Activated CD8-positive, alpha-beta memory T cell treated with anti-CD3 and anti-CD28 coated beads for 4 hours (primary cell): ENCODE measurements around the gene PARD6A.

Experiments used
- DNase-seq, 2 donors: peaks; one replicate each; pipeline ENCODE4 v3.0.0-alpha.2; 2020; ENCODE audit warnings: low read depth in 2 of 2

PARD6A gene

DNA sequence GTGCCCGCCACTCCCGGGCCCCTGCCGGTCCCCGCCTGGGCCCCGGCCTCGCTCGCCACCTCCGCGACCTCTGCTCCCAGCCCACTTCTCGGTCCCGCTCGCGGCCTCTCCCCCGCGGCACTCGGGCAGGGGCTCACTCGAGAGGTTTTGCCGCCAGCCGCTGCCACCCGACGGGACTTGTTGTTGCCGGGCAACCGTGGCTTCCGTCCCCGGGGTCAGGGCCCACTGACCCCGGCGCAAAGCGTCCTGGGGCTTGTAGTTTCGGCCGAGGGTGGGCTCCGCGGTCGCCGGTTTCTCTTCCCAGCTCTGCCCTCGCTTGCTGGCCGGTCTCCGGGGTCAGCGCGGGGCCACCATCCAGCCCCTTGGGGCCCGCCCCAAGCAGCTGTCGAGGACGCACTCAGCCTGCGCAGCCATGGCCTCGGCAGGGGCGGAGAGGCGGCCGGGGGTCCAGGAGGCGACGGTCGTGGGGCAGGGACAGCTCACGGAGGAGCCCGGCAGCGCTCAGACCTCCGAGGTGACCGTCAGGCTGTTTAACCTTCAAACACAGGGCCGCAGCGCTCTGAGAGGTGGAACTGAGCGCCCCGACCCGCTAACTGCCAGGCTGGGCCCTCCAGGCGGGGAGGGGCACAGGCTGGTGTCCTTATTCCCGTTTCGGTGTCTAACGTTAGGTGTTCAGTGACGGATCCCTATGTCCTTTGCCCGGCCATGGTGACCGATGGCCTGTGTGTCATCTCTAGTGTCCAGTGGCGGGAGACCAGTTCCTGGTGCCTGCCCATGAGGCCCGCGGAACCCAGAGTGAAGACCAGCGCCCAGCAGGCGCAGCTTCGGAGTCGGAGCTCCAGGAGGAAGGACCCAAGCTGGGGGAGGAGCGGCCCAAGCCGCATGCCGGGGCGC is 6.0 kb downstream of the PARD6A start, which contains the start of the genes C16orf86 and ENKD1:
Gene C16orf86 (plus strand): TSS at position 256 of the 894 bp plus-strand sequence. CDS start 157 bp downstream, at position 413.
Gene ENKD1 (minus strand): TSS at position 192 of the 894 bp plus-strand sequence. CDS start 308 bp downstream, outside the sequence.
- peak; percentile 60 to 70 for DNase-seq

DNA sequence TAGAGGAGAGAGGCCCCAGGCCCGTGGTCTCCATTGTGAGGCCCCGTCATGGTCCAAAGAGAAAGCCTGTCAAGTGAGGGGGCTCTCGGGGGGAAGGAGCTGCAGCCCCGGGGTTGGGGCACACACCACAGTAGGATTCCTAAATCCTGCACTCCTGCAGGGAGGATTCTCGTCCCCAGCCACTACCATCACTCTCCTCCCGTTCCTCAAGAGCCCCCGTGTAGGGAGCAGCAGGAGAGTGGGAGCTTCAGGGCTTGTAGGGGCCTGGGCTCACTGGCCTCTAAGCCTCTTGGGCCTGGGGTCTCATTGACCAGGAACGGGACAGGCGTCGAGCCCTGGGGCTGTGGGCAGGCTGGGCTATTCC is 6.7 kb downstream of the PARD6A start:
- no peak for DNase-seq

DNA sequence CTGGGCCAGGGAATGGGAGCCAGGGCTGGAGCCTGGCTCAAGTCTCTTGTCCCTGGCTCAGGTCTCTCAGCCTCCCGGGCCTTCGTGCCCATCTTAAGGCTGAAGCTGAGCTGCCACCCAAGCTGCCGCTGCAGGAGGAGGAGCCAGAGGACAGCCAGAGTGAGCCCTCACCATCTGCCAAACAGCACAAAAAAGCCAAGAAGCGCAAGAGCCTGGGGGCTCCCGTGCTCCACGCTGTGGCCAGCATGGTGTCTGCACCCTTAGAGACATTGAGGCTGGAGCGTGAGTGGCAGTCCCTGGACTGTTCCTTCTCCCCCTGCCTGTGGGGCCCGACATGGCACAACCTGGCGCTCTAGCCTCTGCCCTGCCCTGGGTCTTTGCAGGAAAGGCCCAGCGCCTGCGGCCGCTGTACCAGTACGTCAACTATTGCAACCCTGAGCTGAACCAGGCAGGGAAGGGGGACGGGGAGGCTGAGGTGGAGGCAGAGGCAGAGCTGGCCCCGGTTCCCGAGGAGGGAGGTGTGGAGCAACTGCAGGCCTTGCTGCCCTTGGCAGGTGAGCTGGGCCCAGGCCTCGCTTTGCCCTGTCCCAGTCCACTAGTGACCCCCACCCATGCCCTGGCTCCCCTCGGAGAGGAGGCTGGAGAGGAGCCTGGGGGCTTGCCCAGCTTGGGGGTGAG is 7.2 kb downstream of the PARD6A start:
- DNase-seq = peak; percentile 50 to 53

DNA sequence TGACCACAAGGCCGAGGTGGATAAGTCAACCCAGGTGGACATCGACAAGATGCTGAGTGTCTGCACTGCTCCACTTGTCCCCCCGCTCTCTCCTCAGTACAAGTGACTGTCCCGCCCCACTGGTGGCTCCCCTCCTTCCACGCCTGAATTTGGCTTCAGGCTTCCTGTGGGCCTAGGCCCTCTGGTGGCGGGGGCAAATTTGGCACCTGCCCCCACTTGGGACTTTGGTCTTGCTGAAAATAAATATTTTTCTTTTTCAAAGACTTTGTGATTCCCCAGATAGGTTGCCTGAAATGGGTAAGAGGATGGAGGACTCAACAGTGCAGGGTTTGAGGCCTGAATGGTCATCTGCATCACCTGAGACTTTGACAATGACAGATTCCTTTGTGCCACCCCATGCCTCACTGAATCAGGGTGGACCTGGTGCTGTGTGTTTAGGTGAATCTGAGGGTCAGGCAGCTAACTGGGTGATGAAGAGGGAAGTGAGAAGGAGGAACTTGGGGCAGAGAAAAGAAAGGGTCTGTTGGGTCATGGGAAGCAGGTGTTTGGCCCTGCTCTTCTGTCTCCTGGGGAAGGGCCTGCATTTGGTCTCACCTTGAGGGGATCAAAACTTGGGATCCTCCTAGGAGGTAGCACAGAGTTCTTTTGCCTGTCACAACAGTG is 7.9 kb downstream of the PARD6A start:
- DNase-seq = no peak

DNA sequence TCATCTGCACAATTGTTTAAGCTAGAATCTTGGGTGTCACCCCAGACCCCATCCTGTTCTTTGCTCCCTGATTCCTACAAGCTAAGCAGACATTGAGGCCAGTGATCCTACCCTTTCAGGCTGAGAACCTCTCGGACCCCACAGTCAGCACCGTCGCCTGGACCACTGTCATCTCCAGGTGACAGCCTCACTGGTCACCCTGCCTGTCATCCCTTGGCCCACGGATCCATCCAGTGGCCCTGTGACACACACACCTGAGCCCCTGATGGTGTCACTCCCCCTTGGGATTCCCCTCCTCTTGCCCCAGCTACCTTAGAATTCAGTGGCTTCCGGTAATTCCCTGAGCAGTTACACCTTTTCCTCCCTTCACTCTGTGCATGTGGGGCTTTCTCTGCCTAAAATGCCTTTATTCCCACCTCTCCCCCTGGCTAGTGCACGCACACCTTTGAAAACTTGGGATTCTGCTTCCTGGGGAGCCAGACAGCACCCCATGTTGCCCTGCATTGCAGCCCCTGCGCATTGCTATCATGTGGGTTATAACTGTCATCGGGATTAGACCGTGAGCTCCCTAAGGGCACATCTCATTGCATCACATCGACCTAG is 8.8 kb downstream of the PARD6A start:
- no peak for DNase-seq

DNA sequence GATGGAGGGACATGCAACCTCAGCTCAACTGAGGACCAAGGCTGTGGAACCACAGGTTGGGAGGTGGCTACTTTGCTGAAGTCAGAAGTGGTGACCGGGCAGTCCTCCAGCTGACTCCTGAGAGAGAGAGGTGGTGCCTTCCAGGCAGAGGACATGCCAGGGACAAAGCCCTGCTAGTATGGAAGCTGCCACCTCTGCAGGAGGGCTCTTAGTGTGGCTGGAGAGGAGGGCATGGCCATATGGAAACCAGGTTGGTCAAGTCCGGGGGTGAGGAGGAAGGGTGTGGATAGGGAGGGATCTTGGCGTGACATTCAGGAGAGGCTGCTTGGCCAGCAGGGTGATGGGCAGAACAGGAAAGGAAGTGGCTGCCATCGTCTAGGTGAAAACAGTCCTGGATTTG is 11.5 kb downstream of the PARD6A start:
- DNase-seq = no peak

DNA sequence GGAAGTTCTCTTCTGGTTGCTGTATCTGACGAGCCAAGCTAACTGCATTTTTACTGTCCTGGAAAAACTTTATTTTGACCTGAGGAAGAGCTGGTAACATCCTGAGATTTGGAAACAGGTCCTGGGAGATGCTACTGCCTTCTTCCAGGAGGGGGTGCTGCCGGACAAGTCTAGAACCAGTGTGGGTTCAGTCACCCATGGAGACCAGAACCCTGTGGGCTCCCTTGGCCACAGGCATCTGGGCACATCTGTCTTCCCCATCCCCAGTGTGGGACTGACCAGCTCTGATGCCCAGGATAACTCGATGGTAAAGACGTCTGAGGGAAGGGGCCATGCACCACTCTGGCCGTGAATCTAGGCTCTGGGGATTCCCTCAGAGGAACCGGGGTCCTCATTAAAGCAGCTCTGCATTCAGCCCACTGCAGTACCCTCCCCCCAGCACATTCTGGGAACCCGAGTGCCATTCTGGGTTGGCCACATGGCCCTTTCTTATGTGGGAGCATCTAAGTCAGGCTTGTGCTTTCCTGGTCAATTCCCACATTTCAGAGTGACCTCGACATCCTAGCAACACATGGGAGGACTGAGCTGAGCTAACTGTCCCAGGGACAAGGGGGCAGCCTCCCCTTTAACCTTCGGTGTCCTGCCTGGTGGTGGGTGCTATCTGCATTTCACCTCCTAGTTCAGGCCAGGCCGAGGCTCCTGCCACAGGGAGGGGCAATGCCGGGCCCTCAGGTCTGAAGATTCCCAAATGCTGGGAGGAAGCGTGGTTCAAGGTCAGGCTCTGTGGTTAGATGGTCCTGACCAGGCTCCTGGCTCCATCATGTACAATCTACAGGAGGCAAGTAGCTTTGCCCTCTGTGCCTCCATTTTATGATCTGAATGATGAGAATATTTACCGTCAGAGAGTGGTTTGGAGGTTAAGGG is 12.2 kb downstream of the PARD6A start:
- no peak for DNase-seq

DNA sequence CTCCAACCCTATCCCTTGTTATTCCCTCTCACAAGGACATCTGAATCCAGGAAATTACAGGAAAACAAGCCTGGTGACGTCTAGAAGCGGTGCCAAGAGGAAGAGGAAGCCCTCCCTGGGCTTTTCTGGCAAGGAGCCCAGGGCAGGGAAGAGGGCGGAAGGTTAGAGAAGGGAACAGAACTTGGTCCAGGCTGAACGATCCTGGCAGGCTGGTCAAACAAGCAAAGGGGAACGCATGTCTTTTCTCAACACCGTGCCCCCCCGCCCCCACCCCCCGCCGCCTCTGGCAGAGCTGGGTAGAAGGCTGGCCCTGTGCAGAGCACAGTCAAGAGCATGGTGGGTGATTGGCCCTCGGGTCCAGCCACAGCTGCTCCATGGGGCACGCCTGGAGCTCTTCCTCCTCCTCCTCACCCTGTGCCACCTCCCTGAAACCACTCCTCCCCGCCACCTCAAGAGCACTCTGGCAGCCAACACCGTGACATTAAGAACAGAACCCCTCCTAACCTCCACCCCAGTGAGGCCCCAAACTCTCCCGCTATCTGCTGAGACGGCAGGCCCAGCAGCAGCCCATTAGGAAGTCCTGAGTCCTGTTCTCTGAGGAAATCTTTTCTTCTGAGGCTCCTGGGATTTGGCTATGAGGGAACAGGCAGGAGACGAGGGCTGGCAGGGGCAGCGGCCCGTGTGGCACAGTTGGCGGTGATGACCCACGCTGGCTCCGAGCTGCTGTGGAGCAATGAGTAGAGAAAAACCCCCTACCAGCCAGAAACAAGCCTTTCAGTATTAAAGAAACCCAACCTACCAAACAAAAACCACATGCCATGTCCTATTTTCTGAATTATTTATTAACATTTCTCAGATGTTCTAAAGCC is 13.2 kb downstream of the PARD6A start:
- no peak for DNase-seq

DNA sequence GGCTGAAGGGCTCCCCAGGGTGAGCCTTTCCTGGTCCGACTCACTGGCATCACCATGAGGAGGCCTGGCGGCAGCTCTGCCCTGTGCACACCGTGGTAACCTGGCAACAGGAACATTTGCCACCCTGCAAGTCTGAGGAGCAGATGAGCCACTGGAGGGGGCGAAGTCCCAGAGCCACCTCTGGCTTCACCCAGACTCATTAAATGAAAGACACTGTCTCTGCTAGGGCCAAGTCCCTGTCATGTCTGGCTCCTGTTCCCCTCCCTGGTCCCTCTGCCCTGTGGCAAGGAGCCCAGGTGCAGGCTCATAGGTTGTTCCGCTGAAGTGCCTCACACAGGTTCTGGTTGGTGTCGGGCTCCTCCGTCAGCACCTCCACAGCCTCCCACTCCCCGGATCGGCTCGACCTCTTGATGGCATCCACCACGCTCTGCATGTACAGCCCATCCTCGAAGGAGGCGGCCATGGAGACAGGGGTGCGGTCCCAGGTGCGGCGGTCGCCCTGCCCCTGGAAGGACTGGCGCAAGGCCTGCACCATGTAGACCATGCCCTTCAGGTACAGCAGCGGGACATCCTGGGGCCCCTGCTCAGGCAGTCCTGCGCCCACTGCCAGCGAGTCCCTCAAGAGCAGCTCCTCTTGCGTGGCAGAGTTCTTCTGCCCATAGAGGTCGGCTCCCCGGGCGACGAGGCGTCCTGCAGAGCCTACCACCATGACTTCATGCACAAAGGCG is 14.3 kb downstream of the PARD6A start:
- DNase-seq = no peak

DNA sequence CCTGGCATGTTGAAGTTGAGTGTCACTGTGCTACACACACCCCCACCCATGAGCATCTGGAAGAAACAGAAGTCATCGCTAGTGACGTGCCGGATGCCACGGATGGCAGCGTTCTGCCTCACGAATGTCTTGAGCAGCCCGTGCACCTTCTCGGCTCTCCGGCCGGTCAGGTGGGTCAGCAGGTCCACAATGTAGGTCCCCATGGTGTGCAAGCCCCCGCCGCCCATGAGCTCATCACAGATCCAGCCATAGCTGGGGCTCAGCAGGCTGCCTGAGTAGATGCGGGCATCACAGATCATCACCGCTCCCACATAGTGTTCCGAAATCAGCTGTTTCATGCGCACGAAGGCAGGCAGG is 14.8 kb downstream of the PARD6A start:
- no peak for DNase-seq

DNA sequence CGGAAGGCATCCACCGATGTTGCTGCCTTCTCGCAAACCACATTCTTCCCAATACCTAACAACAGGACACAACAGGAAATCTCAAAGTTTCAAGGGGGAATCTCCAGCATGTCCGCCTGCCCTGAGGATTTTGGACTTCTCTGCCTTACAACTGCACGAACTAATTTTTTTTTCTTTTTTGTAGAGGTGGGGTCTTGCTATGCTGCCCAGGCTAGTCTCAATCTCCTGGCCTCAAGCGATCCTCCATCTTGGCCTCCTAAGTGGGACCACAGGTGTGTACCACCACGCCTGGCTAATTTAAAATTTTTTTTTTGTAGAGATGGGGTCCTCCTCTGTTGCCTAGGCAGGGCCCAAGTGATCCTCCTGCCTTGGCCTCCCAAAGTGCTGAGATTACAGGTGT is 15.2 kb downstream of the PARD6A start:
- DNase-seq = no peak

DNA sequence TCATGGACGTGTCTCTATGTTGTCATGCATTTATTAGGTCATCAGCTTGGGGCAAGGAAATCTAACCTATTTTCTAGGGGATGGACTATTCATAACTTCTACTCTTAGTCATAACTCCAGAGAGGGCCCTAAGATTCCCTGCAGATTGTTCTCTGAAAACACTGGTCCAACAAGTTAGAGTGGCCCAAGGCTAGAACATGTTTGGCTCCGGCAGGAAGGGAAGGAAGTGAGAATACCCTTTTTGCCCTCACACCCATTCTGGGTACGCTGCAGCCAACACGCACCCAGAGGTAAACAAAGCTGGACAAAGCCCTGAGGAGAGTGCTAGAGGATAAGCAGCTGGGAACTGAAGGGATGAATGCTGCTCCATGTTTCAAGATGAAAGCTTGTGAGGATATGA is 15.8 kb downstream of the PARD6A start:
- no peak for DNase-seq

DNA sequence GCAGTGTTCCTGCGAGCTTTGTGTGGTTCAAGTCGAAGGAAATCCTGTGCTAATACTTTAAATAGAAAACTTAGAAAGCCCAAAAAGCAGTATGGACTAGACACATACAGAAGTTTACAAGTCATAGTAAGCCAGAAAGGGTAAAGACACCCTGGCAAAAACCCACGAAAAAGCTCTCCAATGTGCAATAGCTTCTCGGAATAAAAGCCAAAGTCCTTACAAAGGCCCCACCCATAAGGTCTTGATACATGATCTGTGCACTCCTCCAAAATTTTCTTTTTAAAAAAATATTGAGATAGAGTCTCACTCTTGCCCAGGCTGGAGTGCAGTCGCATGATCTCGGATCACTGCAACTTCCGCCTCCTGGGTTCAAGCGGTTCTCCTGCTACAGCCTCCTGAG is 16.2 kb downstream of the PARD6A start:
- no peak for DNase-seq

DNA sequence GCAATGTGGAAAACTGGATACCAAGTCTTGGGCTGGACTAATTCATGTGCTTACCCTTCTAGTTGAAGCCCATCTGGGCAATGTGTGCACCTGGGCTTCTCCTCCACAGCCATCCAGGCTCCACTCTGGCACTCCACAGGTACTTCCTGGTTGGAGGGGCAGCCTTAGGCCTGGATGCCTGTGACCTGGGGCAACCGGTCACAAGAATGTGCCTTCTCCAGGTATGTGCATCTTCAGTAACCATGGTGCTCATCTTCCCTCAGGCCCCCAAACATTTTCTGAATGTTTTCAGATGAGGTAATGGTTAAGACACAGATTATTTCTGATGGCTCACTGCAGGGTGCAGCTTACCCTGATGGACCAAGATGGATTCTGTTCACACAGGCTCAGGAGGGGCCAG is 17.0 kb downstream of the PARD6A start:
- DNase-seq = no peak

DNA sequence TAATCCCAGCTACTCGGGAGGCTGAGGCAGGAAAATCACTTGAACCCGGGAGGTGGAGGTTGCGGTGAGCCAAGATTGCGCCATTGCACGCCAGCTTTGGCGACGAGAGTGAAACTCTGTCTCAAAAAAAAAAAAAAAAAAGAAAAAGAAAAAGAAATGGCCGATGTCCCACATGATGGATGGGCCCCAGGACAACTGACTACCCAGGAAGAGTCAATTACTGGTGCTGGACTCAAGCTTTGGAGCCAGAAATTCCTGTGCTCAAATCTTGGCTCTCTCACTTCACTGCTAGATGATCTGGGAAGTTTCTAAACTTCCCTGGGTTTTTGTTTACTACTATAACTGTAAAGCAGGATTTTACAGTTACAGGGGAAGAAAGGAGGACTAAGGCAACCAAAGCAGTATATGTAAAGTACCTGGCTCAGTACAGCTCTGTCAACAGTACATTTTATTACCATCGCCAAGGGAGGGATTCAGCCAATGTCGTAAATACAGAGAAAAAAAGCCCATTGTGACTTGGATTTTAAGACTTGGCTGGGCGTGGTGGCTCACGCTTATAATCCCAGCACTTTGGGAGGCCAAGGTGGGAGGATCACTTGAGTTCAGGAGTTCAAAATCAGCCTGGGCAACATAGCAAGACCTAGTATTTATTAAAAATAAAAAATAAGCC is 17.7 kb downstream of the PARD6A start:
- no peak for DNase-seq

DNA sequence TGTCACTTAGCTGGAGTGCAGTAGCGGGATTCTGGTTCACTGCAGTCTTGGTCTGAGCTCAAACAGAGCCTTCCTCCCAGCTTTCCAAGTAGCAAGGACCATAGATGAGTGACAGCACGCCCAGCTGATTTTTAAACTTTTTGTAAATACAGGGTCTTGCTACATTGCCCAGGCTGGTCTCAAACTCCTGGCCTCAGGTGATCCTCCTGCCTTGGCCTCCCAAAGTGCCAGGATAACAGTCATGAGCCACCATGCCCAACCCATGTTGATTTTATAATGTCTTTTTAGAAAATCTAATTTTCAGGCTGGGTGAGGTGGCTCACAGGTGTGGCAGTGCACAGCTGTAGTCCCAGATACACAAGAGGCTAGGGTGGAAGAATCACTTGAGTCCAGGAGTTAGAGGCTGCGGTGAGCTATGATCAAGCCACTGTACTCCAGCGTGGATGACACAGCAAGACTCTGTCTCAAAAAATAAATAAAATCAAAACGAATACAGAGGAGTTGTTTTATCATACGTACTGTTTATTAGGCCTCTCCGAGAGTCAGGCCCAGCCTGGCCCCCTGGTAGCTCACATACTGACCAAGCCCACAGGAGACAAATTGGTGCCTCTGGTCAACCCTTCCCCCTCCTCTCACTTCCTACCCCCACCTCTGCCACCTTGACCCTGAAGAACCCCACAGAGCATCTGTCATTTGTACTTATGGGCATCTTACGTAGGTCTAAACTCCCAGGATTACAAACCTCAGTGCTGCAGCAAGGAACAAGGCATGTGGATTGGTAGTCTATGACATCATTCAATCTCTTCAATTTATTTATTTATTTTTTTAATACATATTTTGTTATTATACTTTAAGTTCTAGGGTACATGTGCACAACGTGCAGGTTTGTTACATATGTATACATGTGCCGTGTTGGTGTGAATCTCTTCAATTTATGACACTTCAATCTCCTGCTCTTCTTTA is 19.5 kb downstream of the PARD6A start:
- no peak for DNase-seq

DNA sequence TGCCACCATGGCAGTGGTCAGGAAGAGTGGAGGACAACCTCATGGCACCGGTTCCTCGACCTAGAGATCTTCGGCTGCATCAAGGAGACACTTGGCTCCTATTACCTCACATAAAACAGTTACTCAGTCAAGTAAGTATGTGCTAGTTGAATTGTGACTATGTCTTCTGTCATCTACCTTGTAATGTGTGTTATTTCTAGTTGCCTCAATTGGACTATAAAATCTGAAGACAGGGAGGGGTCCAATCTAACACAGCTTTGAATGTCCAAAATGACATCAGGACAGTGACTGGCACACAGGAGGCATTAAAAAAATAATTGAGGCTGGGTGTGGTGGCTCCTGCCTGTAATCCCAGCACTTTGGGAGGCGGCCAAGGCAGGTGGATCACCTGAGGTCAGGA is 23.0 kb downstream of the PARD6A start:
- DNase-seq = no peak
